Femur (tissue), 1 donor: Measurements from ENCODE around the gene KRAS.

Experiments used
- DNase-seq: peaks from one replicate; pipeline ENCODE4 v3.0.0-alpha.2; 2017

Gene KRAS

GRCh38 chr12:25194722-25195055 is 56.0 kb downstream of the KRAS start:
- no peak for DNase-seq

DNA sequence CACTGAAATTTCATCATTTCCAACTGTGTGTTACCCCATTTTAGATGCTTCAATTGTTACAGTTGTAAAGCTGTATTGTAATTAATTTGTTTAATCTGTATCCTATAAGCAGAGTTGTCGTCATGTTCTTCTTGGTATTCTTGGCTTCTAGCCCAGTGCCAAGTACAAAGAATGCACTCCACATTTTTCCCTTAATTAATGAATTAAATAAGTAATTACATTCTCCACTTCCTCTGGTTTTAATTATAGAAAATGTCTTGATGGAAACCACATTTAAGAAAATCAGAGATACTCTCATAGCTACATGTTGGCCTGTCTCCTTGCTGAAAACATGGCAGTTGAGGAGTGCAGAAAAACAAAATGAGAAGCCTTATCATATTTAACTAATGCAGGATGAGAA is 56.5 kb downstream of the KRAS start:
- DNase-seq, result no peak

DNA sequence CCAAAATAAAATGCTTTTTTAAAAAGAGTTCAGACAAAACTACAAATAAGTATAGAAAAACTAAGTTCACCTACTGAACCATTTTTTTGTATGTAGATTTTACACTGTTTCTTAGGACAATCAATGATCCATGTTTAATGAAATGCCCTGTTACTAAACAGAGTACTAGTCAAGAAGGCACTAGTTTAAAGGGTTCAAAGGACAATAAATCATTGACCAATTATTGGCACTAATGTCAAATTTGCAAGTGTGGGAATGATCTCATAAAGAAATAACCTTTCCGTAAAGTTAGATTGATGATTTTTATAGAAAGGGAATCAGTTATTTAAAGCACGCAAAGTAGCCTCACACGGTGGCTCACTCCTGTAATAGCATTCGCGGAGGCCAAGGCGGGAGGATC is 59.9 kb downstream of the KRAS start:
- DNase-seq, result no peak

- DNase-seq, result no peak
These were observed 61.1 kb downstream of the KRAS start for GRCh38 chr12:25189656-25190055.

DNA sequence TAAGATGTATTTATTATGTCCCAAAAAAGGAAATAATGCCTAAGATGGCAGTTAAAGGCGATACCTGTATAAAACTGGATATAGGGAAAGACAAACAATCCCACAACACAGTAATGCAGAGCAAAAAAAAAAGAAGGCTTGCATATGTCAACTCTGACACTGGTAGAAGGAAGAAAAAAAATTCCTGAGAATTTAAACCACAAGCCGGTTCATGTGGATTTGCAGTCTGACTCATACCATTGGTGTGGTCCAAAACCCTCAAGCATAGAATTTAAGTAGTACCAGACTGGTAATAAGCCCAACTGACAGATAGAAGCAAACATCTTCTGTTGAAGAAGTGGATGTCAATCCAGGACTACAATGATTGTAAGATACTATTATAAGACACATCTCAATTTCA is 62.9 kb downstream of the KRAS start:
- no peak for DNase-seq

GRCh38 chr12:25186788-25187402 is 63.8 kb downstream of the KRAS start:
- no peak for DNase-seq

DNA sequence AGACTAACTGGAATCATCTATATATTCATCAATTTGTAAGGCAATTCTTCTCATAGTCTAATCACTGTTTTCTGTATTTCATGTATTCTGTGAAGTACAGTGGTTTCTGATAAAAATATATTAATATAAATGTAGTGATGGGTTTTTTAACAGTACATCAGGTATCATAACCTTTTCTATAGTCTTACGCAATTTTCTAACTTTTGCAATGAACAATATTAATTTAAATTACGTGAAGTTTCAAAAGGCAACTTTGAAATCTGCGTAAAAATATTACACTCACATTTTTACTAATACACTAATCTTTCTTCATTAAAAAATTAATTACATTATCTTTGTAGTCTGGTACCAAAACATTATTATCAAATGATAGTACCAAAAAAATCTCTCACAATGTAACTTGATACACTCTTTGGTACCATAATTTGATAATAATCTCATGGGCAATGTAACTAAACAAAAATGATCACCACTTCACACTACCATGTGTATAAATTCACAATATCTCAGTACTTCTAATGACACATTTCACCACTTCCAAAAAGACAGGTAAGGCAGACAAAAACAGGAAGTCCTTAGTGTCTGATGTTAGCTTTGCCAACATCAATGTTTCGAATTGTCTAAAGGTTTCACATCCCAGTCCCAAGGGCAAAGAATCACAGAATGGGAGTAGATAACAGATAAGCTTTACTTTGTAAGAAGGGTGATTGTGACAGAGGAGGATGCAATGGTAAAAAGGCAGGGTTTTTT is 64.5 kb downstream of the KRAS start:
- no peak for DNase-seq

GRCh38 chr12:25184132-25184531 is 66.6 kb downstream of the KRAS start:
- no peak for DNase-seq

DNA sequence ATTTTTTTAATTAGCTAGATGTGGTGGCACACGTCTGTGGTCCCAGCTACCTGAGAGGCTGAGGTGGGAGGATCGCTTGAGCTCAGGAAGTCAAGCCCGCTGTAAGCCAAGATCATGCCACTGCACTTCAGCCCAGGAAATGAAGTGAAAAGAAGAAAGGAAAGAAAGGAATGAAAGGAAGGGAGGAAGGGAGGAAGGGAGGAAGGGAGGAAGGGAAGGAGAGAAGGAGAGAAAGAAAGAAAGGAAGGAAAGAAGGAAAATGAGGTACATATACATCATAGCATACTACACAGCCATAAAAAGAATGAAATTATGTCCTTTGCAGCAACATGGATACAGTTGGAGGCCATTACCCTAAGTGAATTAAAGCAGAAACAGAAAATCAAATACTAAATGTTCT is 68.0 kb downstream of the KRAS start:
- no peak for DNase-seq

- DNase-seq, result no peak
These were observed 87.9 kb downstream of the KRAS start for GRCh38 chr12:25162866-25163265.

- DNase-seq, result no peak
These were observed 94.7 kb downstream of the KRAS start for GRCh38 chr12:25156061-25156460.

GRCh38 chr12:25155022-25155576 is 95.6 kb downstream of the KRAS start:
- no peak for DNase-seq
